ENCODE measurements around the gene RAPGEF5.

GRCh38 chr7:22137466-22137865, 219.5 kb downstream of the RAPGEF5 start:
- TF ChIP-seq CTCF (conservative IDR thresholded peaks at IDR 0.05): no peak
- no peak for TF ChIP-seq ZFX (IDR thresholded peaks at IDR 0.05)

Data from C4-2B (cell line).